Sciatic nerve (tissue), 1 donor: ENCODE data around the gene ATG12. TPM values are rescaled to one million over a fixed set of nuclear protein-coding genes. Genes with fewer than 3 reads are reported as not detected.

Experiments used
- total RNA-seq: library from RNA; stranded (reverse); fragmentation: NEBNext Ultra II Directional; extraction: Animal tissue kit (Norgen Biotek cat#: 25700); gene quantifications from one replicate; pipeline ENCODE4 v1.2.1, GENCODE V29; 2021
- donor health status: DM: no; HTN: no; CAD: no.

ATG12 gene
- total RNA-seq, 1 donor from 2014 or later: 44.6 TPM

Other genes starting within 250 kb of the ATG12 start
- gene TICAM2, start 239.1 kb downstream of the ATG12 start, total RNA-seq: 5.9 TPM
- gene TMED7, start 215.5 kb downstream of the ATG12 start, total RNA-seq: 72.5 TPM
- 72.8 TPM for gene CDO1, start 24.9 kb downstream of the ATG12 start, total RNA-seq
- gene AP3S1, start 370 bp upstream of the ATG12 start, total RNA-seq: 106 TPM
- gene LVRN, start 120.9 kb upstream of the ATG12 start, total RNA-seq: 5.6 TPM
- gene ARL14EPL, start 190.9 kb upstream of the ATG12 start, total RNA-seq: not detected
- gene COMMD10, start 243.5 kb upstream of the ATG12 start, total RNA-seq: 33.3 TPM